Naive thymus-derived CD4-positive, alpha-beta T cell (primary cell): ENCODE data around the gene SPTY2D1. TPM values are rescaled to one million over a fixed set of nuclear protein-coding genes. Genes with fewer than 3 reads are reported as not detected.
A peak's percentile ranks its signal among the peaks of the same experiment; 100 is the strongest.
"Not testable (repeated sequence)": the region's sequence is repeated elsewhere in the genome, so short reads cannot be mapped to it uniquely, and the experiment has no call there.

ENCODE experiments used
- ATAC-seq: fragments of 150-1000 bp; cut with Tn5 transposase; 2 replicates; pipeline ENCODE4 v1.10.0; 2021; ENCODE audit warnings: mild to moderate bottlenecking, moderate library complexity
- CTCF ChIA-PET: fragments of 350-600 bp; sonication (Branson Sonifier 250); formaldehyde crosslinking; loops from one replicate; lab custom pipeline; 2021; ENCODE audit warnings: antibody characterized with exemption; lab: Charles Lee
- POLR2A ChIA-PET: fragments of 350-600 bp; sonication (Branson Sonifier 250); formaldehyde crosslinking; loops from one replicate; lab custom pipeline; 2021; ENCODE audit warnings: antibody characterized with exemption, inconsistent platforms; lab: Charles Lee
- DNase-seq, 9 donors: peaks; one replicate each; pipeline versions ENCODE4 v3.0.0 to v3.0.0-alpha.2; 2020 to 2022; ENCODE audit warnings: mixed read lengths in 1 of 9
- H3K27ac ChIP-seq: one replicate; pipeline ENCODE4 v1.7.0; 2013; ENCODE audit warnings: mild to moderate bottlenecking, low read depth, low read length, moderate library complexity
- H3K27me3 ChIP-seq, 2 donors: one replicate each; pipeline ENCODE4 v1.7.0; 2013; ENCODE audit warnings: low read length in 2 of 2, mild to moderate bottlenecking in 2 of 2, moderate library complexity in 2 of 2; ENCODE audit not compliant: control insufficient read depth in 2 of 2, insufficient read depth in 2 of 2
- H3K36me3 ChIP-seq, 3 experiments: 1 replicate in 2 of 3; 2 replicates in 1 of 3; pipeline ENCODE4 v1.7.0; 2013; ENCODE audit warnings: low read length in 3 of 3, mild to moderate bottlenecking in 3 of 3, moderate library complexity in 1 of 3; ENCODE audit not compliant: insufficient read depth in 3 of 3, control insufficient read depth in 2 of 3
- H3K4me1 ChIP-seq, 2 donors: one replicate each; pipeline ENCODE4 v1.7.0; 2013; ENCODE audit warnings: low read length in 2 of 2, mild to moderate bottlenecking in 2 of 2, moderate library complexity in 1 of 2; ENCODE audit not compliant: control insufficient read depth in 2 of 2, insufficient read depth in 2 of 2
- H3K4me3 ChIP-seq: 2 replicates; pipeline ENCODE4 v1.7.0; 2013; ENCODE audit warnings: mild to moderate bottlenecking, low read length
- H3K9me3 ChIP-seq, 3 experiments: 1 replicate in 2 of 3; 2 replicates in 1 of 3; pipeline ENCODE4 v1.7.0; 2013; ENCODE audit warnings: low read length in 3 of 3; ENCODE audit not compliant: control insufficient read depth in 2 of 3
- H3K27ac Mint-ChIP-seq, 9 donors: one replicate each; pipeline ENCODE4 v1.8.0; 2020 to 2022; ENCODE audit warnings: mixed read lengths in 9 of 9, mild to moderate bottlenecking in 8 of 9, moderate library complexity in 5 of 9, inconsistent platforms in 2 of 9
- H3K27me3 Mint-ChIP-seq, 5 donors: one replicate each; pipeline ENCODE4 v1.8.0; 2021 to 2022; ENCODE audit warnings: mixed read lengths in 5 of 5, mild to moderate bottlenecking in 1 of 5
- H3K36me3 Mint-ChIP-seq, 5 donors: one replicate each; pipeline ENCODE4 v1.8.0; 2020 to 2022; ENCODE audit warnings: mixed read lengths in 5 of 5, mild to moderate bottlenecking in 3 of 5, inconsistent platforms in 1 of 5
- H3K4me1 Mint-ChIP-seq, 7 donors: one replicate each; pipeline ENCODE4 v1.8.0; 2020 to 2022; ENCODE audit warnings: mixed read lengths in 7 of 7, mild to moderate bottlenecking in 3 of 7, inconsistent platforms in 1 of 7
- H3K4me3 Mint-ChIP-seq, 10 donors: one replicate each; pipeline ENCODE4 v1.8.0; 2020 to 2022; ENCODE audit warnings: mild to moderate bottlenecking in 10 of 10, mixed read lengths in 10 of 10, moderate library complexity in 6 of 10, inconsistent platforms in 2 of 10
- H3K9me3 Mint-ChIP-seq, 11 donors: one replicate each; pipeline ENCODE4 v1.8.0; 2020 to 2022; ENCODE audit warnings: mixed read lengths in 11 of 11, mild to moderate bottlenecking in 4 of 11, inconsistent platforms in 1 of 11, moderate library complexity in 1 of 11
- intact Hi-C, 2 donors: fragments of 100-400 bp; cut with micrococcal nuclease; formaldehyde crosslinking; loops; one replicate each; pipeline ENCODE4 v1.15.1; 2023
- polyA plus RNA-seq, 2 donors: library from polyadenylated mRNA; unstranded; fragments of 300-500 nt; fragmentation: Illumina TruSeq; gene quantifications; one replicate each; pipeline ENCODE4 v1.2.3, GENCODE V29; 2021
- total RNA-seq, 6 experiments: library from RNA in 5 of 6; stranded (reverse) in 5 of 6; gene quantifications; 1 replicate in 5 of 6; 2 replicates in 1 of 6; pipeline ENCODE4 v1.2.3 and lab custom pipeline; 2021 to 2026

Gene SPTY2D1
- total and polyA plus RNA-seq, 7 experiments from 2014 or later = 7.1 to 37.4 (median 27.1) TPM

- H3K9me3 ChIP-seq = no peaks in the 10 kb centered on the region
- Mint-ChIP-seq H3K4me1 (peaks cover 0 to 2% (median 0%) of the 10 kb centered on the region in 7 donors), H3K4me3 (no peak within 1 kb of the TSS), H3K9me3 (peaks cover 0 to 2% (median 0%) of the 10 kb centered on the region in 11 donors), H3K27ac (no peak within 1 kb of the TSS), H3K36me3 (peaks cover 0 to 5% (median 0%) of the 10 kb centered on the region in 5 donors), H3K27me3 (no peaks in the 10 kb centered on the region)
- H3K36me3 ChIP-seq = no peaks in the 10 kb centered on the region
- intact Hi-C loops = no loop called here
- no peaks in the 10 kb centered on the region for H3K27me3 ChIP-seq
- no peak for ATAC-seq
- no peak within 1 kb of the TSS for H3K27ac ChIP-seq
- POLR2A ChIA-PET = no interaction called here
- DNase-seq = no peak
- no peaks in the 10 kb centered on the region for H3K4me1 ChIP-seq
- H3K4me3 ChIP-seq = no peak within 1 kb of the TSS
- CTCF ChIA-PET = no interaction called here
These were observed 34.4 kb downstream of the SPTY2D1 start, which contains the start of gene MISFA for GRCh38 chr11:18599739-18600230. Gene MISFA (plus strand): TSS chr11:18599789. CDS start chr11:18599929, 140 bp downstream.

GRCh38 chr11:18594999-18595749 is 39.0 kb downstream of the SPTY2D1 start:
- Histone ChIP-seq H3K4me3 (no peak overlapping the region), H3K27me3 (no peaks in the 10 kb centered on the region), H3K9me3 (no peaks in the 10 kb centered on the region), H3K4me1 (peaks cover 0 to 4% of the 10 kb centered on the region in 2 donors), H3K36me3 (no peaks in the 10 kb centered on the region), H3K27ac (no peak overlapping the region)
- Mint-ChIP-seq H3K36me3 (peaks cover 0 to 5% (median 0%) of the 10 kb centered on the region in 5 donors), H3K4me1 (peaks cover 0 to 16% (median 0%) of the 10 kb centered on the region in 7 donors), H3K27ac (no peak overlapping the region), H3K4me3 (no peak overlapping the region), H3K9me3 (peaks cover 0 to 2% (median 0%) of the 10 kb centered on the region in 11 donors), H3K27me3 (no peaks in the 10 kb centered on the region)
- no peak for DNase-seq
- ATAC-seq = no peak
- intact Hi-C loops = no loop called here
- POLR2A ChIA-PET = no interaction called here
- CTCF ChIA-PET = no interaction called here

GRCh38 chr11:18594088-18594487 is 40.1 kb downstream of the SPTY2D1 start:
- H3K9me3 ChIP-seq, CTCF ChIA-PET, H3K27me3 ChIP-seq, H3K4me1 ChIP-seq, POLR2A ChIA-PET, H3K4me3 Mint-ChIP-seq, DNase-seq, H3K36me3 ChIP-seq, H3K27me3 Mint-ChIP-seq, H3K36me3 Mint-ChIP-seq, intact Hi-C loops, H3K9me3 Mint-ChIP-seq, H3K27ac ChIP-seq, ATAC-seq, H3K4me3 ChIP-seq, H3K27ac Mint-ChIP-seq: not testable (repeated sequence)
- peaks cover 0 to 19% (median 0%) of the 10 kb centered on the region in 7 donors for H3K4me1 Mint-ChIP-seq

- H3K9me3 Mint-ChIP-seq = no peaks in the 10 kb centered on the region
- H3K4me1 Mint-ChIP-seq = peaks cover 0 to 19% (median 0%) of the 10 kb centered on the region in 7 donors
- H3K4me3 Mint-ChIP-seq = no peak overlapping the region
- Histone ChIP-seq H3K27ac (peak overlapping the region; percentile 0), H3K9me3 (no peaks in the 10 kb centered on the region), H3K27me3 (no peaks in the 10 kb centered on the region), H3K36me3 (no peaks in the 10 kb centered on the region), H3K4me3 (no peak overlapping the region), H3K4me1 (peaks cover 8 to 15% of the 10 kb centered on the region in 2 donors)
- ChIA-PET POLR2A (interaction anchor here (0.7 kb wide), 1 partner anchor 31 kb away, joined by 3 read pairs; no protein-coding TSS in a partner anchor), CTCF (no interaction called here)
- DNase-seq (no peak), ATAC-seq (no peak)
- intact Hi-C loops = no loop called here
- H3K27ac Mint-ChIP-seq = peak overlapping the region in 3 of 9 donors; percentile 55 to 68 (median 60)
- no peaks in the 10 kb centered on the region for H3K27me3 Mint-ChIP-seq
- H3K36me3 Mint-ChIP-seq = no peaks in the 10 kb centered on the region
These were observed 43.6 kb downstream of the SPTY2D1 start for GRCh38 chr11:18590571-18590970.

GRCh38 chr11:18588297-18589252 is 45.6 kb downstream of the SPTY2D1 start, which contains the start of gene UEVLD:
Gene UEVLD (minus strand): TSS chr11:18588734. CDS start chr11:18588654, 80 bp downstream.
- H3K4me1 ChIP-seq = peaks cover 8 to 15% of the 10 kb centered on the region in 2 donors
- Mint-ChIP-seq H3K27me3 (no peaks in the 10 kb centered on the region), H3K9me3 (no peaks in the 10 kb centered on the region), H3K4me3 (no peak within 1 kb of the TSS), H3K4me1 (peaks cover 0 to 19% (median 0%) of the 10 kb centered on the region in 7 donors), H3K36me3 (peaks cover 0 to 4% (median 0%) of the 10 kb centered on the region in 5 donors), H3K27ac (no peak within 1 kb of the TSS)
- H3K36me3 ChIP-seq = no peaks in the 10 kb centered on the region
- ATAC-seq (peak; percentile 62), DNase-seq (peak; percentile 18 to 82 (median 23))
- H3K27me3 ChIP-seq = no peaks in the 10 kb centered on the region
- ChIA-PET CTCF (interaction anchor here (0.6 to 1.2 kb wide), 3 partner anchors 63 to 520 kb away, joined by 3 to 4 read pairs (median 3); no protein-coding TSS in a partner anchor), POLR2A (interaction anchor here (0.5 to 1.7 kb wide), 4 partner anchors 13 to 143 kb away, joined by 3 to 14 read pairs (median 4); partner anchors contain the start of gene SPTY2D1)
- intact Hi-C loops = loop anchor here (1.0 to 5.0 kb wide), 10 partner anchors 9 to 266 kb away; partner anchors contain the start of genes SPTY2D1 (in 2 of the 2), GTF2H1 (in 1 of the 2), HPS5 (in 1 of the 2) and TSG101 (in 1 of the 2)
- H3K9me3 ChIP-seq = no peaks in the 10 kb centered on the region
- peak within 1 kb of the TSS; percentile 68 for H3K27ac ChIP-seq
- peak within 1 kb of the TSS; percentile 63 for H3K4me3 ChIP-seq

- Mint-ChIP-seq H3K4me3 (no peak overlapping the region), H3K4me1 (peaks cover 0 to 25% (median 5%) of the 10 kb centered on the region in 7 donors), H3K36me3 (peaks cover 0 to 9% (median 5%) of the 10 kb centered on the region in 5 donors), H3K27me3 (no peaks in the 10 kb centered on the region), H3K27ac (no peak overlapping the region), H3K9me3 (no peaks in the 10 kb centered on the region)
- CTCF ChIA-PET = interaction anchor here (0.6 to 1.1 kb wide), 3 partner anchors 12 to 148 kb away, joined by 3 to 5 read pairs (median 3); no protein-coding TSS in a partner anchor
- ATAC-seq (no peak), DNase-seq (no peak)
- no peak overlapping the region for H3K4me3 ChIP-seq
- H3K9me3 ChIP-seq = no peaks in the 10 kb centered on the region
- peaks cover 0 to under 1% of the 10 kb centered on the region in 2 donors for H3K4me1 ChIP-seq
- intact Hi-C loops = no loop called here
- POLR2A ChIA-PET = no interaction called here
- no peak overlapping the region for H3K27ac ChIP-seq
- no peaks in the 10 kb centered on the region for H3K27me3 ChIP-seq
- no peaks in the 10 kb centered on the region for H3K36me3 ChIP-seq
These were observed 52.3 kb downstream of the SPTY2D1 start for GRCh38 chr11:18581825-18582224.
